ENCODE measurements around the gene ARHGEF28. TPM values are rescaled to one million over a fixed set of nuclear protein-coding genes. Genes with fewer than 3 reads are reported as not detected.

Gene ARHGEF28
- total and polyA plus RNA-seq, 10 of the 15 experiments (the other 5 are each of a cell fraction or from before 2014, with no cell fraction given), result 0.10 to 0.72 (median 0.22) TPM; not detected in 2

DNA sequence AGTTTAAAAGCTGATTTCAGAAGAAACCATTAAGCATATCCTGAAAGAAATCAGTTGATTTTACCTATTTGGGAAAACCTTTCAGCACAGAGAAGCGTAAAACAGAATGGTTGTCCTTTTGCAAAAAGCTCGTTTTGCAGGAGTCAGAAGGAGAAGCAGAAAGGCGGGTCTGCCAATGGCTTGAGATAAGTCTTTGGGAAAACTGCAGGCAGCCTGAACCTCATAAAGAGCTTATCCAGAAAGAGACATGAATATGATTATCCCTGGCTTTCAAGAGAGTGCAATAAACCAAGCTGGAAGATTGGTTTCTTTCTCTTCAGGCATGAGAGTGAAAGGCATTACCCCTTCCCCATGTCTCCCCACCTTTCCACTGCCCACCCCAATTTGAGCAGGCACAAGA lies 353.3 kb downstream of the ARHGEF28 start:
- SMC1A ChIA-PET (ENCODE audit: uncharacterized antibody, unreplicated experiment), result no interaction called here
- RAD21 ChIA-PET (ENCODE audit: unreplicated experiment), result no interaction called here
- in situ Hi-C loops (cut with MboI) (no loop called here), intact Hi-C loops (cut with micrococcal nuclease; ENCODE audit: unreplicated experiment) (no loop called here)
- no peak overlapping the region for H2AFZ ChIP-seq (ENCODE audit: control insufficient read depth, low read depth, low read length)
- WGBS (ENCODE audit: insufficient coverage, insufficient replicate concordance, low lambda C conversion rate, missing lambda C conversion rate), result 7% methylated on average over 3 of the region's 3 CpGs
- H3K27me3 ChIP-seq (replicated peaks in 1 of 2; ENCODE audit: control insufficient read depth in 2 of 2, insufficient read depth in 2 of 2, low read length in 1 of 2), result no peaks in the 10 kb centered on the region; a peak in 1 of 4 replicates
- CTCF ChIA-PET, result interaction anchor here (0.5 to 0.9 kb wide), 2 partner anchors 9 to 1643 kb away, joined by 3 to 4 read pairs; no protein-coding TSS in a partner anchor
- no TSS peak for BruUV-seq (replicated peaks)
- H3K36me3 ChIP-seq (ENCODE audit: control insufficient read depth in 2 of 2, insufficient read depth in 2 of 2, low read length in 1 of 2), result no peaks in the 10 kb centered on the region
- DNase-seq (ENCODE audit: low read depth, low spot score) (no peak), FAIRE-seq (no peak), ATAC-seq (no peak)
- no peak overlapping the region for H3K9ac ChIP-seq (ENCODE audit: control insufficient read depth, insufficient read depth, low read length)
- POLR2A ChIA-PET, result no interaction called here
- H3K79me2 ChIP-seq (ENCODE audit: control insufficient read depth, insufficient read depth, low read length), result no peaks in the 10 kb centered on the region
- no peak overlapping the region for H3K4me2 ChIP-seq (ENCODE audit: control insufficient read depth, insufficient read depth)
- no peaks in the 10 kb centered on the region for H3K4me1 ChIP-seq (ENCODE audit: control insufficient read depth, insufficient read depth, low read length)
- no peak overlapping the region for H3K4me3 ChIP-seq
- no peaks in the 10 kb centered on the region for H3K9me3 ChIP-seq (replicated peaks; ENCODE audit: control insufficient read depth, insufficient read depth, low read length)
- no peak overlapping the region for H3K27ac ChIP-seq (ENCODE audit: control insufficient read depth, insufficient read depth)
- H4K20me1 ChIP-seq (ENCODE audit: control insufficient read depth, insufficient read depth), result no peaks in the 10 kb centered on the region
- no peak for TF ChIP-seq ETV6 (conservative IDR thresholded peaks at IDR 0.05 in 1 of 2, IDR thresholded peaks at IDR 0.05 in 1 of 2; ENCODE audit: borderline replicate concordance in 1 of 2, low read depth in 1 of 2)
- TF ChIP-seq, protein P1, sequence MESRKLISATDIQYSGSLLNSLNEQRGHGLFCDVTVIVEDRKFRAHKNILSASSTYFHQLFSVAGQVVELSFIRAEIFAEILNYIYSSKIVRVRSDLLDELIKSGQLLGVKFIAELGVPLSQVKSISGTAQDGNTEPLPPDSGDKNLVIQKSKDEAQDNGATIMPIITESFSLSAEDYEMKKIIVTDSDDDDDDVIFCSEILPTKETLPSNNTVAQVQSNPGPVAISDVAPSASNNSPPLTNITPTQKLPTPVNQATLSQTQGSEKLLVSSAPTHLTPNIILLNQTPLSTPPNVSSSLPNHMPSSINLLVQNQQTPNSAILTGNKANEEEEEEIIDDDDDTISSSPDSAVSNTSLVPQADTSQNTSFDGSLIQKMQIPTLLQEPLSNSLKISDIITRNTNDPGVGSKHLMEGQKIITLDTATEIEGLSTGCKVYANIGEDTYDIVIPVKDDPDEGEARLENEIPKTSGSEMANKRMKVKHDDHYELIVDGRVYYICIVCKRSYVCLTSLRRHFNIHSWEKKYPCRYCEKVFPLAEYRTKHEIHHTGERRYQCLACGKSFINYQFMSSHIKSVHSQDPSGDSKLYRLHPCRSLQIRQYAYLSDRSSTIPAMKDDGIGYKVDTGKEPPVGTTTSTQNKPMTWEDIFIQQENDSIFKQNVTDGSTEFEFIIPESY (IDR thresholded peaks at IDR 0.05), result no peak
- TF ChIP-seq FOXM1 (IDR thresholded peaks at IDR 0.05; ENCODE audit: low read depth, low read length), result no peak
- no peak for TF ChIP-seq KLF5 (IDR thresholded peaks at IDR 0.05; ENCODE audit: partially characterized antibody)
- TF ChIP-seq HDAC2 (IDR thresholded peaks at IDR 0.05), result no peak
- TF ChIP-seq, protein P2, sequence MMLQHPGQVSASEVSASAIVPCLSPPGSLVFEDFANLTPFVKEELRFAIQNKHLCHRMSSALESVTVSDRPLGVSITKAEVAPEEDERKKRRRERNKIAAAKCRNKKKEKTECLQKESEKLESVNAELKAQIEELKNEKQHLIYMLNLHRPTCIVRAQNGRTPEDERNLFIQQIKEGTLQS (IDR thresholded peaks at IDR 0.05; ENCODE audit: borderline replicate concordance, extremely low read depth, low read depth, low read length), result no peak
- no peak for TF ChIP-seq ZZZ3 (IDR thresholded peaks at IDR 0.05; ENCODE audit: control insufficient read depth, insufficient read length, low read depth)
- no peak for TF ChIP-seq MEF2A (IDR thresholded peaks at IDR 0.05; ENCODE audit: insufficient read depth, low read depth, low read length)
- TF ChIP-seq JUNB (IDR thresholded peaks at IDR 0.05), result no peak
- TF ChIP-seq, protein P3, sequence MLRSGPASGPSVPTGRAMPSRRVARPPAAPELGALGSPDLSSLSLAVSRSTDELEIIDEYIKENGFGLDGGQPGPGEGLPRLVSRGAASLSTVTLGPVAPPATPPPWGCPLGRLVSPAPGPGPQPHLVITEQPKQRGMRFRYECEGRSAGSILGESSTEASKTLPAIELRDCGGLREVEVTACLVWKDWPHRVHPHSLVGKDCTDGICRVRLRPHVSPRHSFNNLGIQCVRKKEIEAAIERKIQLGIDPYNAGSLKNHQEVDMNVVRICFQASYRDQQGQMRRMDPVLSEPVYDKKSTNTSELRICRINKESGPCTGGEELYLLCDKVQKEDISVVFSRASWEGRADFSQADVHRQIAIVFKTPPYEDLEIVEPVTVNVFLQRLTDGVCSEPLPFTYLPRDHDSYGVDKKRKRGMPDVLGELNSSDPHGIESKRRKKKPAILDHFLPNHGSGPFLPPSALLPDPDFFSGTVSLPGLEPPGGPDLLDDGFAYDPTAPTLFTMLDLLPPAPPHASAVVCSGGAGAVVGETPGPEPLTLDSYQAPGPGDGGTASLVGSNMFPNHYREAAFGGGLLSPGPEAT (IDR thresholded peaks at IDR 0.05; ENCODE audit: low read depth), result no peak
- no peak for TF ChIP-seq CREB1 (IDR thresholded peaks at IDR 0.05; ENCODE audit: low read depth)
- no peak for TF ChIP-seq ZNF384 (IDR thresholded peaks at IDR 0.05; ENCODE audit: borderline replicate concordance, low read depth, low read length)
- TF ChIP-seq, protein P4, sequence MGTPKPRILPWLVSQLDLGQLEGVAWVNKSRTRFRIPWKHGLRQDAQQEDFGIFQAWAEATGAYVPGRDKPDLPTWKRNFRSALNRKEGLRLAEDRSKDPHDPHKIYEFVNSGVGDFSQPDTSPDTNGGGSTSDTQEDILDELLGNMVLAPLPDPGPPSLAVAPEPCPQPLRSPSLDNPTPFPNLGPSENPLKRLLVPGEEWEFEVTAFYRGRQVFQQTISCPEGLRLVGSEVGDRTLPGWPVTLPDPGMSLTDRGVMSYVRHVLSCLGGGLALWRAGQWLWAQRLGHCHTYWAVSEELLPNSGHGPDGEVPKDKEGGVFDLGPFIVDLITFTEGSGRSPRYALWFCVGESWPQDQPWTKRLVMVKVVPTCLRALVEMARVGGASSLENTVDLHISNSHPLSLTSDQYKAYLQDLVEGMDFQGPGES (IDR thresholded peaks at IDR 0.05), result no peak
- TF ChIP-seq DPF2 (IDR thresholded peaks at IDR 0.05), result no peak
- TF ChIP-seq SMC3 (IDR thresholded peaks at IDR 0.05; ENCODE audit: borderline replicate concordance, low read length), result no peak
- TF ChIP-seq BCL11A (IDR thresholded peaks at IDR 0.05; ENCODE audit: low read depth, low read length), result no peak
- TF ChIP-seq CREM (IDR thresholded peaks at IDR 0.05; ENCODE audit: low read depth), result no peak
- TF ChIP-seq NBN (IDR thresholded peaks at IDR 0.05), result no peak

Data from GM12878 (cell line).